Measurements from ENCODE around the gene PCGF6. TPM values are rescaled to one million over a fixed set of nuclear protein-coding genes. Genes with fewer than 3 reads are reported as not detected.

PCGF6 gene
- total RNA-seq, 1 experiment from 2014 or later: 24.7 TPM

- TF ChIP-seq REST (IDR thresholded peaks at IDR 0.05; ENCODE audit: low read depth) (no peak), CTCF (IDR thresholded peaks at IDR 0.05 in 2 of 3, conservative IDR thresholded peaks at IDR 0.05 in 1 of 3; ENCODE audit: borderline replicate concordance in 1 of 3, insufficient read depth in 1 of 3, low read depth in 2 of 3, low read length in 2 of 3) (no peak), FOSL1 (IDR thresholded peaks at IDR 0.05; ENCODE audit: low read depth) (no peak)
These were observed 794 bp downstream of the PCGF6 start (continued) for GRCh38 chr10:103350175-103350516.

- H3K4me2 ChIP-seq (ENCODE audit: low read length): no peak overlapping the region
- H3K9me3 ChIP-seq (ENCODE audit: control insufficient read depth in 1 of 2, insufficient read depth in 1 of 2, low read depth in 1 of 2, low read length in 2 of 2): no peaks in the 10 kb centered on the region
- DNase-seq (ENCODE audit: low read depth, low spot score): no peak
- ChIA-PET RAD21 (ENCODE audit: low non-redundant PET in 1 of 2, low total read pairs in 2 of 2, uncharacterized antibody in 2 of 2, unreplicated experiment in 2 of 2) (no interaction called here), POLR2A (no interaction called here), CTCF (no interaction called here)
- intact Hi-C loops (cut with micrococcal nuclease): no loop called here
- H3K79me2 ChIP-seq (ENCODE audit: insufficient read depth, low read length): peaks cover 26% of the 10 kb centered on the region
- no peak overlapping the region for H3K27ac ChIP-seq (ENCODE audit: low read depth, low read length)
- no peak overlapping the region for H3K4me3 ChIP-seq (replicated peaks in 1 of 2; ENCODE audit: low read depth in 1 of 2, low read length in 2 of 2)
- no TSS peak for BruUV-seq (replicated peaks)
- no peak for ATAC-seq
- peaks cover 5% of the 10 kb centered on the region; the same call in 1 of the 2 replicates for H4K20me1 ChIP-seq (ENCODE audit: insufficient read depth)
- no peaks in the 10 kb centered on the region for H3K27me3 ChIP-seq (ENCODE audit: insufficient read depth, low read length)
- no peak overlapping the region for H2AFZ ChIP-seq (ENCODE audit: low read depth, low read length, poor library complexity, severe bottlenecking)
- H3K36me3 ChIP-seq (ENCODE audit: control insufficient read depth in 1 of 2, insufficient read depth in 2 of 2, low read length in 2 of 2): peaks cover 37 to 47% of the 10 kb centered on the region in 2 experiments
- H3K9me2 ChIP-seq (ENCODE audit: insufficient read depth): no peaks in the 10 kb centered on the region
- H3K4me1 ChIP-seq (ENCODE audit: control insufficient read depth in 1 of 2, insufficient read depth in 2 of 2, low read length in 2 of 2): no peaks in the 10 kb centered on the region
- H3K9ac ChIP-seq (ENCODE audit: low read length): no peak overlapping the region
- no peak for TF ChIP-seq CTCF (IDR thresholded peaks at IDR 0.05 in 2 of 3, conservative IDR thresholded peaks at IDR 0.05 in 1 of 3; ENCODE audit: borderline replicate concordance in 1 of 3, insufficient read depth in 1 of 3, low read depth in 2 of 3, low read length in 2 of 3)
- TF ChIP-seq ZFX (IDR thresholded peaks at IDR 0.05): no peak
- TF ChIP-seq SIN3A (IDR thresholded peaks at IDR 0.05; ENCODE audit: low read depth): no peak
- no peak for TF ChIP-seq ZBTB33 (IDR thresholded peaks at IDR 0.05; ENCODE audit: extremely low read depth, insufficient replicate concordance, low read length)
- TF ChIP-seq TCF7L2 (IDR thresholded peaks at IDR 0.05; ENCODE audit: borderline replicate concordance, extremely low read depth, insufficient read depth, insufficient read length): no peak
- no peak for TF ChIP-seq POLR2A (IDR thresholded peaks at IDR 0.05; ENCODE audit: borderline replicate concordance, extremely low read depth, insufficient read depth, insufficient read length)
- TF ChIP-seq CBX3 (IDR thresholded peaks at IDR 0.05; ENCODE audit: low read depth): no peak
- no peak for TF ChIP-seq CEBPB (IDR thresholded peaks at IDR 0.05; ENCODE audit: low read depth)
- TF ChIP-seq EZH2 (IDR thresholded peaks at IDR 0.05): no peak
- TF ChIP-seq POLR2AphosphoS5 (IDR thresholded peaks at IDR 0.05; ENCODE audit: low read depth, low read length): no peak
- no peak for TF ChIP-seq EGR1 (IDR thresholded peaks at IDR 0.05; ENCODE audit: low read depth)
- no peak for TF ChIP-seq ELF1 (IDR thresholded peaks at IDR 0.05; ENCODE audit: borderline replicate concordance, low read depth)
- no peak for TF ChIP-seq YY1 (IDR thresholded peaks at IDR 0.05; ENCODE audit: extremely low read depth, insufficient replicate concordance, low read depth, low read length)
- no peak for TF ChIP-seq EZH2phosphoT487 (IDR thresholded peaks at IDR 0.05; ENCODE audit: borderline replicate concordance)
These were observed 14.6 kb downstream of the PCGF6 start for GRCh38 chr10:103336370-103336769.

Data from HCT116 (cell line).